Stimulated activated CD8-positive, alpha-beta memory T cell treated with anti-CD3 and anti-CD28 coated beads, Interleukin-12 subunit alpha, Interleukin-12 subunit beta, amount 100 ng/mL, for 1 hour (primary cell): Measurements from ENCODE around the gene KRTAP10-8.
"Not testable (repeated sequence)": the region's sequence is repeated elsewhere in the genome, so short reads cannot be mapped to it uniquely, and the experiment has no call there.

ENCODE experiments used
- DNase-seq: peaks from one replicate; pipeline ENCODE4 v3.0.0-alpha.2; 2020; ENCODE audit warnings: low read depth

Gene KRTAP10-8

DNA sequence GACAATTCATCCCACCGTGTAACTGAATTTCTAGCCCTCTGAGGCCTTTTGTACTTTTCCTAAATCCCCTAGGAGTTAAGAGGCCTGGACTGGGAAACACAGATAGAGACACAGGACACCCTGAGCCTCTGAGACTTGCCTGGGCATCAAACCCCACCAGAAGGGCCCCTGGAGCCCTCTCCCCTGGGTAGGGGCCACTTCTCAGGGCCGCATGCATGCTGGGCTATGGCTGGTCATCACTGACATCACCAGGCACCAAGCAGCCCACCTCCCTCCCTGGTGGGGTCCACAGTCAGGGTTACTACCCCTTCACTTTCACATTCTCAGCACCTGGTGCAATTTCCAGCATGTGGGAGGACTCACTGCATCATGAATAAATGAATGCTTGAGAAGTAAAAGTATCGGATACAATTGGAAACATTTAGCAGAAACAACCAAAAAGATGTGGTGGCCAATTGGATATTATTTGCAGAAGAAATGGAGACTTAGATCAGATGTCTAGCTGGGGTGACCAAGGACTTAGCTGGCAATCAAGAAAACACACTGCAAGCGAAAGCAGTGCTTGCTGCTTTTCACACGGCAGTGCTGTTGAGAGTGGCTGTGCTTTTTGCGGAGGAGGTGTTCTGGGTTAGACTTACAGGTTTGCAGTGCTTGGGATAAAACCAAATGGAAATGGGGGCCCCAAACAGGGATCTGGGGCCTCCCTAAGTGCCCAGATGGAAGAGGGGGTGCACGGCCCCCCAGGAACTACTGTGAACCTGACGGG, 12.4 kb upstream of the KRTAP10-8 start:
- DNase-seq, result no peak

DNA sequence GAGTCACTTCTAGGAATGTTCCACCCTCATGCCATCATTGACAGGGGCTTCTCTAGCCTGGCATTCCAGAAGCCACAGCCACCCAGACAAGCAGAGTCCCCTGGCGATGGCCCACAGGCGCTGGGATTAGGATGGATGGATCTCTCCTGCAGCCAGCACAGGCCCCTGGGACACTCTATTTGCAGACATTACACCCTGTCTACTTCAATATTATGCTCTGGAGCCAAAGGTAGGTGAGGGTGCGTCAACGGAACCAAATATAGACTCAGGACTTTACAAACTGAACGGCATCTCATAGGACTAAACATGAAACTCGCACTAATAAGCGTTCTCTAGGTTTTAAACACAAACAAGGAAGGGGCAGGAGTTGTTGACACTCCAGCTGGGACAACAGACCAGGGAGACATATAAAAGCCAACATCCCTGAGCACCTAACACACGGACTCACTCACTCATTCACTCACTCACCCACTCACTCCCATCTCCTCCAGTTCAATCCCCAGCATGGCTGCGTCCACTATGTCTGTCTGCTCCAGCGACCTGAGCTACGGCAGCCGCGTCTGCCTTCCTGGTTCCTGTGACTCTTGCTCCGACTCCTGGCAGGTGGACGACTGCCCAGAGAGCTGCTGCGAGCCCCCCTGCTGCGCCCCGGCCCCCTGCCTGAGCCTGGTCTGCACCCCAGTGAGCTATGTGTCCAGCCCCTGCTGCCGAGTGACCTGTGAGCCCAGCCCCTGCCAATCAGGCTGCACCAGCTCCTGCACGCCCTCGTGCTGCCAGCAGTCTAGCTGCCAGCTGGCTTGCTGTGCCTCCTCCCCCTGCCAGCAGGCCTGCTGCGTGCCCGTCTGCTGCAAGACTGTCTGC, 11.5 kb upstream of the KRTAP10-8 start, which contains the start of gene KRTAP10-7:
KRTAP10-7 (plus strand) TSS at position 480 of the 861 bp plus-strand sequence; CDS start at position 505, 25 bp downstream.
- not testable (repeated sequence) for DNase-seq

DNA sequence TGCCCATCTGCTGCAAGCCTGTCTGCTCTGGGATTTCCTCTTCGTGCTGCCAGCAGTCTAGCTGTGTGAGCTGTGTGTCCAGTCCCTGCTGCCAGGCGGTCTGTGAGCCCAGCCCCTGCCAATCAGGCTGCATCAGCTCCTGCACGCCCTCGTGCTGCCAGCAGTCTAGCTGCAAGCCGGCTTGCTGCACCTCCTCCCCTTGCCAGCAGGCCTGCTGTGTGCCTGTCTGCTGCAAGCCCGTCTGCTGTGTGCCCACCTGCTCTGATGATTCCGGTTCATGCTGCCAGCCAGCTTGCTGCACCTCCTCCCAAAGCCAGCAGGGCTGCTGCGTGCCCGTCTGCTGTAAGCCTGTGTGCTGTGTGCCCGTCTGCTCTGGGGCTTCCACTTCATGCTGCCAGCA, 10.8 kb upstream of the KRTAP10-8 start:
- DNase-seq, result not testable (repeated sequence)

DNA sequence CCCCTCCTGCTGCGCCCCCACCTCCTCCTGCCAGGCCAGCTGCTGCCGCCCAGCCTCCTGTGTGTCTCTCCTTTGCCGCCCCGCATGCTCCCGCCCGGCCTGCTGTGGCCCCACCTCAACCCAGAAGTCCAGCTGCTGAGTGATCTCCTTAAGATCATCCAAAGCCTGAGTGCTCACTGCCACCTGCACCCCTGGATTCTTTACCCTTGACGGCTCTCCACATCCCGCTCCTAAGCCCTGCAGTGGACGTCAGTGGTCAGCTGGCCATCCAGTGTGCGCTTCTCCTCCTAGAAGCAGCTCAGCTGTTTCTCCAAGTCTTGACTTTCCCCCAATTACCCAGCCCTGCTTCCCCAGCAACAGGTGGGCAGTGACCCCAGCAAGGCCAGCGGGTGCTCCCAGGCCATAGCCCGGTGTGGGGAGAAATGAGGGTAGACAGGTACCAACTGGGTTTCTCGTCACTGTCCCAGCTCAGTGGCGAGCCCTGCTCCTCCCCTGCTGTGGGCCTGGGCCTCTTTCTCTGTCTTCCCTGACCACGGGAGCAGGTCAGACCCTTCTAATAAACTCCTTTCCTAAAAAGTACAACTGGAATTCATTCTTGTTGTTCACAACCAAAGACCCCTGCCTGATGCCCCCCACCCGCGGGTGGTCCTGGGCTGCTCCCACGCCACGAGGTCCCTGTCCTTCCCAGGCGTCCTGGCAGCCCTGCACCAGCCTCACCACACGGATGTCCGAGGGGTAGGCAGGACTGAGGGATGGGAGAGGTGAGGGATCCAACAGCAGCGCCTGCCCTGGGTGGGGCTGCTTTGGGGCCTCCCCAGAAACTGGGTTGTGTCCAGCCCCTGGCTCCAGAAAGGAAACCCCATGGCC, 10.1 kb upstream of the KRTAP10-8 start:
- no peak for DNase-seq

DNA sequence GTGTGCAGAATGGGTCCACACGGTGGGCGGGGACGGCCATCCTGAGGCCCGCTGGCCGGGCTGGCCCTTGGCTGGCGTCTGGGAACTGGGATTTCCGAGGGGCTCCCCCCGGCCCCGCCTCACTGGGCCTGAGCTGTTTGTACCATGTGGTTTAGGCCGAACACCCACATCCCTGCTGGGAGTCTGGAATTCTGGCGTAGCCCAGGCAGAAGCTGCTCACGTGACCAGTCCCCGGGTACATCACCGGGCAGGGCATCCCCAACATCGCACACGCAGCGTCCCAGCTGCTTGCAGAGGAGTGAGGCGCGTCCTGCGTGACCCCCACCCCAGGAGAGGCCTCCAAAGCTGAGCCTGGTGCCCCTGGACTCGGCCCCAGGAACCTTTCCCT, 9.4 kb upstream of the KRTAP10-8 start:
- no peak for DNase-seq

DNA sequence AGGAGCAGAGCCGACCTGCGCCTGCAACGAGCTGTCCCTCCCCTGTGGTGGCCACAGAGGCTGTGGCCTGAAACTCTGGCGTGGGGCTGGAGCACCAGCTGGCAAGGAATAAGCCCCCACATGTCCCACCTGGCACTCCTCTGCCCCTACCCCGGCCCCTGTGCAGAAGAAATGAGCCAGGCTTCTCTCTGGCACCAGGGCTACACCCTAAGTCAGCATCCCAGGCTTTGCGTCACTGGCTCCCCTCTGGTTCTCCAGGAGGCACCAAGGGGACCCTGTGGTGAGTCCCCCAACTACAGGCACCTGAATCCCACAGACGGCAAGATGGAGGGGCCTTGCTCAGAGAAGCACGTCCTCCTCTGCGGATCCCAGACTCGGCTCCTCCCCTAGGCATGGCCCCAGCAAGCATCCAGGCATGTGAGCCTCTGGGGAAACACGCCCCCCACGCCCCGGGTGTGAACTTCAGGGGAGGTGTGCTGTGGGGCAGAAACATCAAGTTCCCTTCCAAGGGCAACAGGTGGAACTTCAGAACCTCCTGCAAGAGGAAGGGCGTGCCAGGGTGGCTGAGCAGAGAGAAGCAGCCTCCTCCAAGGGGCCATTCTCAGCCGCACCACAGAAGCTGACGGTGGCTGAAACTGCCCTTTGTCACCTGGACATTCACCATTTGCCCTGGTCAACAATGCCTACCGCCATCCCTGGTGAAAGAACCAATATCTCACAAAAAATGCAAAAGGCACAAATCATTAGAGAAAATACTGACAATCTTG, 8.6 kb upstream of the KRTAP10-8 start:
- DNase-seq, result no peak

DNA sequence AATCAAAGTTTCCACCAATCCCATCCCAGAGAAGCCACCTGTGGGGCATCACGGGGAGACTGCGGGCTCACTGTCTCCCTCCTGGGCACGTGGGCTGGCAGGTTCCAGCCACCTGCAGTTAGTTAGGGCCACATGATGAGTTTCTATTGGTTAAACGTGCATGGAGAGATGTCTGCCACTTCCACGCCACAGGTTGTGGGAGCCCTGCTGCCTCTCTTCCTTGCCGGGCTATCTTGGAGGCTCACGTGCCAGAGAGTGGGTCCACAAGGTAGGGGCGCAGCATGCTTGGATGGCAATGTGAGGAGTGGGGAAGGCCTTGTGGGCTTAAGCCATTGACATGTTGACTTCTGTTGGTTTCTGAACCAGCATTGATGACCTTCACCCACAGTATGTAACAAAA, 8.0 kb upstream of the KRTAP10-8 start:
- DNase-seq, result no peak

DNA sequence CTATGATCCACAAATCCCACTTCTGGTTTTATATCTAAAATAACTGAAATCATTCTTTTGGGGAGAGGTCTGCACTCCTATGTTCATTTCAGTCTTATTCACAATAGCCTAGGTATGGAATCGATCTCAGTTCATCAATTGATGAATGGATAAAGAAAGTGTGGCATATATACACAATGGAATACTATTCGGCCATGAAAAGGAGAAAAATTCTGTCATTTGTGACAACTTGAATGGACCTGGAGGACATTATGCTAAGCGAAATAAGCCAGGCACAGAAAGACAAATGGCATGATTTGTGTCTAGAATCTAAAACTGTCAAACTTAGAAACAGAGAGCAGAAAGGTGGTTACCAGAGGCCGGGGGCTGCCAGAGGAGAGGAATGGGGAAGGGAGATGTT, 5.4 kb upstream of the KRTAP10-8 start:
- DNase-seq, result no peak

DNA sequence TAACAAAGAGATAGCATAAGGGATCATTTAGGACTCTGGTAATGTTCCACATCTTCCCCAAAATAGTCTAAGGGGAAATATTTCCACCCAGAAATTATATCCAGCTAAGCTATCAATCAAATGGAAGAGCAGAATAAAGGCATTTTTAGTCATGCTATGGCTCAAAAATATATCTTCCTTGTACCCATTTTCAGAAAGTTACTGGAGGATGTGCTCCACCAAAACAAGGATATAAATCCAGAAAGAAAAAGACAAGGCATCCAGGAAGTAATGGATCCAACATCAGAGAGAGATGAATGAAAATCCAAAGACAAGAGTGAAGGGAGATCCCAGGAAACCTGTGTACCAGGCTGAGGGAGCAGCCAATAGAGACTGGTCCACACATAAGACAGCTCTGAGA, 2.7 kb upstream of the KRTAP10-8 start:
- no peak for DNase-seq

DNA sequence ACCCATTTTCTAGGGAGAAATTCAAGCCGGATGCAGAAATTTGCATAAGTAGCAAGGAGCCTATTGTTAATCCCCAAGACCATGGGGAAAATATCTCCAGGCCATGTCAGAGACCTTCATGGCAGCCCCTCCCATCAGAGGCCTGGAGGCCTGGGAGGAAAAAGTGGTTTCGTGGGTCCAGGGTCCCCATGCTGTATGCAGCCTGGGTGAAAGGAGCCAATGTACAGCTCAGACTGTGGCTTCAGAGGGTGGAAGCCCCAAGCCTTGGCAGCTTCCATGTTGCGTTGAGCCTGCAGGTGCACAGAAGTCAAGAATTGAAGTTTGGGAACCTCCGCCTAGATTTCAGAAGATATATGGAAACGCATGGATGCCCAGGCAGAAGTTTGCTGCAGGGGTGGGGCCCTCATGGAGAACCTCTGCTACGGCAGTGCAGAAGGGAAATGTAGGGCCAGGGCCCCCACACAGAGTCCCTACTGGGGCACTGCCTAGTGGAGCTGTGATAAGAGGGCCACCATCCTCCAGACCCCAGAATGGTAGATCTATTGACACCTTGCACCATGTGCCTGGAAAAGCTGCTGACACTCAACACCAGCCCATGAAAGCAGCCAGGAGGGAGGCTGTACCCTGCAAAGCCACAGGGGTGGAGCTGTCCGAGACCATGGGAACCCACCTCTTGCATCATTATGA, 1.6 kb upstream of the KRTAP10-8 start:
- DNase-seq, result not testable (repeated sequence)

DNA sequence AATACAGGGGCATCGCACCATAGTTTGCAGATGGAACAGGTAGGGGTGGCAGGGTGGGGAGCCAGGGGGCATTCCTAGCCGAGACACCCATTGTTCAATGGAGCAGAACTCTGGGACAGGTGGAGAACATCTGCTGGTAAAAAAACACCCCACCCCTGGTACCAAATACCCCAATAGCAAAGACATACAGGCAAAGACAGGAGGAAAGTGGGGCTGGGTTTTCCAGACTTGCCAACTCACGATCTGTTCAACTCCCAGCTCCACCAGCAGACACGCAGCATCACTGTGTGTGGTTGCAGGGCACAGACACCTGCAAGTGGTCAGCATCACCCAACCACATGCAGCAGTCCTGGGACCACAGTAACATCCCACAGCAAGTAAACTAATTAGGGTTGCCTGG, 328 bp upstream of the KRTAP10-8 start:
- DNase-seq, result no peak

DNA sequence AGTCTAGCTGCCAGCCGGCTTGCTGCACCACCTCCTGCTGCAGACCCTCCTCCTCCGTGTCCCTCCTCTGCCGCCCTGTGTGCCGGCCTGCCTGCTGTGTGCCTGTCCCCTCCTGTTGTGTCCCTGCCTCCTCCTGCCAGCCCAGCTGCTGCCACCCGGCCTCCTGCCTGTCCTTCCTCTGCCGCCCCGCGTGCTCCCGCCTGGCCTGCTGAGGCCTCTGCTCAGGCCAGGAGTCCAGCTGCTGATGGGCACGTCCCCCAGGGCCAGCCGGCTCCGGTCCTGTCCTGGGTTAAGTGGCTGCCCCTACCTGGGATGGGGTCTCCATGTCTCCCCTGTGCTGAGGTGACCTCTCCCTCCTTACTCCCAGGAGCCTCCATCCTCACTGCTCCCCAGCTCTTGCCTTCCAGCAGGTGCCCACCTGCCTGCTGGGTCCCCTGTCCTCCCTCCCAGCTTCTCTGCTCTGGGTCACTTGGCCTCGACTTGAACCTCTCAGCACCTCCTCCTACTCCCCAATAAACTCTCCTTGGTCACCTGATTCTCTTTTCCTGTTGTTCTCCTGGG, 870 bp downstream of the KRTAP10-8 start:
- DNase-seq, result no peak

DNA sequence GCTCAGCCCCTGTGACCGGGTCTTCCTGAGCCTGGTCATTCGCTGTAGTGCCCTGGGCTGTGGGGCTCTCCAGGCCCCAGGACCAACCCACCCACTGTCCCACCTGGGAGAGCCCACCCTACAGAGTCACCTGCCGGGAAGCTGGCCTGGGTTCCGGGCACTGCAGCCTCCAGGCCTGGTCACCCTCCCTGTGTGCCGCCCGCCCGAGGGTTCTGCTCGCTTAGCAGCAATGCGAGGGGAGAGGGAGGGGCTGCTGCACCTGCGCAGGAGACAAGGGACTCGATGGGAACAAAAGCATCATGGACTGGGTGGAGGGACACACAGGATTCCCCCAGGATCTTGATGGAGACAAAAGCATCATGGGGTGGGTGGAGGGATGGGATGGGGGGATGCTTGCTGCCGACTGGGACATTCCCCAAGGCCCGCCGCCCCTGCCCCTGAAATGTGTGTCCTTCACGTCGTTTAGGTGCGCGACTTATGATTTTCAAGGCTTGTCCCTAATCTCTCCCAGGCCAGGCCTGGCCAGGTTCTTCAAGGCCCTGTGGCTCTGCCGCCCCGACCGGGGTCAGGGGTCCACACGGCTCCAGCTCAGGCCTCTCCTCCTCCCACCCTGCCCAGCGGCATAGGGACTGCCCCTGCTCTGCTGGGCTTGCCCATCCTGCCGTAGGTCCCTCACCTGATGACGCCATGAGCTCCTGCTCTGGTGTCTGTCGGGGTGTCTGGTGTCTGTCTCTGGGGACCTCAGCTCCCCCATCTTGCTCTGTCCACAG, 1.7 kb downstream of the KRTAP10-8 start:
- no peak for DNase-seq

DNA sequence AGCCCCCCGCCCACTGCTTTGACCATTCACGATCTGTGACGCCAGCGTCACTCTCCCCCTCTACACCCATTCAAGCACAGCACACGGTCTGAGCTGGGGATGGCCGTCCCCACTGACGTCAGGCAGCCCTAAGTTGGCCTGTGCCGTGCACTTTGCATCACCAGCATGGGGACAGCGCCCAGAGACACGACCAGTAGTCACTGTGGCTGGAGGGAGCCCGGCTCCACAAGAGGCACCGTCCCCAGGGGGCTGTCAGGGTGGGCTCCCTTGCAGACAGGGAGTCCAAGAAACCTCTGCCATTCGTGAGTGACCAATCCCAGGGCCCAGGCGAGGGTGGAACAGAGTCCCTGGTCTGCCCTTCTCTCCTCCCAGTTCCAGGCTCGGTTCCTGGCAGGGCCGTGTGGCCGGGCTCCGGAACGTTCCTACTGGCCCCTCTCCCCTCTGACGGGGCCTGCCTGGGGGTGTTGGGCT, 2.3 kb downstream of the KRTAP10-8 start:
- DNase-seq, result no peak

DNA sequence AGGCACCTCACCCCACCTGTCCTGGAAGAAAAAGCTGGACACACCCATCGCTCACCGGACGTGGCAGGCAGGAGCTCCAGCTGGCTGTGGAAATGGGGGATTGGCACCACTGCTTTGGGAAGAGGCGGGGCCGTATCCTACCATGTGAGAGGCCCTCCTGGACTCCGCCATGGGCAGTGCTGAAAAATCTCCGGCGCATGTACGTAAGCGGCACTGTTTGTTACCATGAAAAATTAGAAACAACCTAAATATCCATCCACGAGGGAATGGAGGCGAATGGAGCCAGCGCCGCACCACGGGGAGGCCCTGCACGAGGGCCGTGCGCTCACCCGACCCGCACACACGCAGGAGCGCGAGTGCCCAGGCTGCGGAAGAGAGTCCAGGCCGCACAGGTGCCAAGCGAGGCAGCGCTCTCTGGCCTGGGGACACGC, 3.1 kb downstream of the KRTAP10-8 start:
- DNase-seq, result no peak

DNA sequence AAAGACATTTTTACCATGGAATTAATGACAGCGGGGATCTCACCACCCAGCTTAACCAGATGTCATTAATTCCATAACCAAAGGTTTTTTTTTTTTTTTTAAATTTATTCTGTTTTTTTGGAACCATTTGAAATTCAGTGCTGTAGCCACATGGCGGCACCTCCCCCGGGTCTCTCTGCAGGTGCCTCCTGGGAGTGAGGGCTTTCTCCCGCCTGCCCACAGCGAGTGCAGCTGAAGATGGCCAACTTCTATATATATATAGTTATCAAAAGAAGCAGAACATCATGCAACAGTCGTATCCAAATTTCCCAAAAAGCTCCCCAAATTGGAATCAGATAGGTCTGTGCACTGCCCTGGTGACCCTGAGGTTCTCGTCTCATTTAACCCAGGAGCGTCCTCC, 3.6 kb downstream of the KRTAP10-8 start:
- no peak for DNase-seq

DNA sequence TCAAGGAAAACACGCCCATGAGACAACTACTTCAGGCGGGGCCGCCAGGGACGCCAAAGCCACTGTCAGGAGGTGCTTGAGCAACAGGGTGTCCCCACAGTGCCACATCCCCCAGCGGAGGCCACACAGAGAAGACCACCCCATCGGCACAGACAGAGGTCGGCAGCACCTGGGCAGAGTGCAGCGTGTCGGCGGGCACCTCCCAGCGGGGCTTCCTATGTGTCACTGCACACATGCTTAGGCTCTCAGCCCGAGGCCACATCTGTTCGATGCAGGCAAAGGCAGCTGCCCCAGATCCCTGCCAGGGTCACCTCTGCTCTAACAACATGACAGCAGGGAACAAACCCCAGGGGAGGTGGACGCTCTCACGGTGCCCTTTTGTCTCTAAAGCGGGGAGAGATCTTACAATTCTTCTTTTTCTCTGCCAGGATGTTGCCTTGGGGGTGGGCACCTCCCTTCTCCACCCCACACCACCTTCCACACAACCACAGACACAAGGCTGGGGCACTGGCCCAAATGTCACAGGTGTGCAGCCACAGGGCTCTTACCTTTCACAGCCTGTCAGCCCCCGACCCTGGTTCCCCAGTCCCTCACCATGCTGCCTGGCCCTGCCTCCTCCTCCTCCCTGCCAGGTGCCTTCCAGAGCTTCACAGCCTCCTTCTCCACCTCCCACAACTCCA, 4.2 kb downstream of the KRTAP10-8 start:
- no peak for DNase-seq

DNA sequence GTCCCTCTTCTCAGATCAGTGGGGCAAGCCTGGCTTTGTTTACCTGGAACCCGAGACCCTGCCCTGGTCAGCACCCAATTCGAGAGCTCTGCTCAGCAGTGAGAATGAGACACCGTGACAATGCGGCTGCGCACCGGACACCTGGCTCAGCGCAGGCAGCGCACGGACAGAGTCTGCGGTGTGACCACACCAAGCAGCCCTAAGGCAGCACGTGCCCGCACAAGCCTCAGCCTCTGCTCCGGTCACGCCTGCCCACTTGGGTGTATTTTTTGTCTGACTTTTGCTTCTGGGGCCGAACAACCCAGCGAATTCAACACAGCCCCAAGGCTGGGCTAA, 4.7 kb downstream of the KRTAP10-8 start:
- no peak for DNase-seq

DNA sequence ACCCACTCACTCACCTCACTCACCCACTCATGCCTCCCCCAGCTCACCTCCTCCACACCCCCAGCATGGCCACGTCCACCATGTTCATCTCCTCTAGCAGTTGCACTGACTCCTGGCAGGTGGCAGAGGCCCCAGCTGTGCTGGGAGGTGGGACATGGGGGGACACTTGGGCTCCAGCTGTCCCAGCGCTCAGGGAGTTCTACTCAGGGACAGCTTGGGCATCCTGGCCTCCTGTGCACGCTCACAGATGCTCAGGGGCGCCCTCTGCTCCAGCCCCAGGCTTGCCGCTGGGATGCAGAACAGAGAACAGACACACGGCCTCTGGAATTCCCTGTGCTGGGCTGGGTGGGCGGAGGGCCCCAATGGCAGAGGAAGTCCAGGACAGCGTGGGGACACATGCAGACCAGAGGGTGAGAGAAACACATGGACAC, 5.2 kb downstream of the KRTAP10-8 start:
- DNase-seq, result no peak
